IPS-18c (cell line): ENCODE data around the gene CDH22.

Experiments
- H3K4me3 ChIP-seq: 2 replicates; pipeline ENCODE4 v1.7.0; 2013; ENCODE audit warnings: low read depth, mild to moderate bottlenecking, low read length, moderate library complexity; ENCODE audit not compliant: insufficient read depth
- H3K9me3 ChIP-seq: one replicate; pipeline ENCODE4 v1.6.1; 2013; ENCODE audit warnings: mild to moderate bottlenecking, low read length, moderate library complexity; ENCODE audit not compliant: control insufficient read depth, insufficient read depth

CDH22 gene

GRCh38 chr20:46309945-46310344 is 1.6 kb upstream of the CDH22 start:
- H3K4me3 ChIP-seq, result no peak overlapping the region
- H3K9me3 ChIP-seq, result no peaks in the 10 kb centered on the region

DNA sequence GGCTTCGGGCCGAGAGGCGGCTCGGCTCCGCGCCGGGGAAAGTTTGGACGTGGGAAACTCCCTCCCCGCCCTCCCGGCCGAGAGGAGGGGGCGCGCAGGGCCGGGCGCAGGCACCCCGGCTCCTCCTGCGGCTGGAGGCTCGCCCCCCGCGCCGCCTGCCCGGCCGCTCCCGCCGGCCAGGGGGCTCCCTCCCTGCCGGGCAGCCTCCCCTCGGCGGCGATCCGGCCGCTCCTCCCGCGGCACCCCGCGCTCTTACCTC is 370 bp downstream of the CDH22 start:
- Histone ChIP-seq H3K4me3 (peak overlapping the region; percentile 76), H3K9me3 (peaks cover 2% of the 10 kb centered on the region)

GRCh38 chr20:46307139-46307998 is 929 bp downstream of the CDH22 start:
- Histone ChIP-seq H3K9me3 (peaks cover 2% of the 10 kb centered on the region), H3K4me3 (peak overlapping the region; percentile 76)

GRCh38 chr20:46306743-46307138 is 1.6 kb downstream of the CDH22 start:
- Histone ChIP-seq H3K4me3 (no peak overlapping the region; the same call in 1 of the 2 replicates), H3K9me3 (peaks cover 2% of the 10 kb centered on the region)

- H3K4me3 ChIP-seq, result no peak overlapping the region
These were observed 2.3 kb downstream of the CDH22 start for GRCh38 chr20:46305973-46306360.

GRCh38 chr20:46305331-46305972 is 2.8 kb downstream of the CDH22 start:
- H3K9me3 ChIP-seq, result peaks cover 2% of the 10 kb centered on the region
- no peak overlapping the region for H3K4me3 ChIP-seq

More at GRCh38 chr20:46305973-46306360, 2.3 kb downstream of the CDH22 start:
- peaks cover 2% of the 10 kb centered on the region for H3K9me3 ChIP-seq

- Histone ChIP-seq H3K9me3 (peaks cover 2% of the 10 kb centered on the region), H3K4me3 (no peak overlapping the region)
These were observed 3.4 kb downstream of the CDH22 start for GRCh38 chr20:46304852-46305251.

DNA sequence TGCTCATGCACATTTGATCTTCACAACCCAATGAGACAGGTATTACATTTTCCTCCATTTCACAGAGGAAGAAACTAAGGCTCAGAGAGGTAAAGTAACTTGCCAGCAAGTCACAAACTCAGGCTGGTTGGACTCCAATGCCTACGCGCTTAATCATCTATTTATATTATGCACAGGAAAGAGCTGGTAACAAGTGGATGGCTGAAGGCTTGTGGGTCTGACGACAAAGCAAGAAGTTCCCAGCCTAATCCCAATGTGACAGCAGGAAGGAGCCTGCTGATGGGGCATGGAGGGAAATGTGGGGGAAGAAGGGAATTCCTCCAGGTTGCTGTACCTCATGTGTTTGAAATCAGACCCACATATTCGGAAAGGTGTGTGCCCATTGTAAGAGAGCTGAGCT is 3.9 kb downstream of the CDH22 start:
- no peak overlapping the region for H3K4me3 ChIP-seq
- H3K9me3 ChIP-seq, result peaks cover 2% of the 10 kb centered on the region

DNA sequence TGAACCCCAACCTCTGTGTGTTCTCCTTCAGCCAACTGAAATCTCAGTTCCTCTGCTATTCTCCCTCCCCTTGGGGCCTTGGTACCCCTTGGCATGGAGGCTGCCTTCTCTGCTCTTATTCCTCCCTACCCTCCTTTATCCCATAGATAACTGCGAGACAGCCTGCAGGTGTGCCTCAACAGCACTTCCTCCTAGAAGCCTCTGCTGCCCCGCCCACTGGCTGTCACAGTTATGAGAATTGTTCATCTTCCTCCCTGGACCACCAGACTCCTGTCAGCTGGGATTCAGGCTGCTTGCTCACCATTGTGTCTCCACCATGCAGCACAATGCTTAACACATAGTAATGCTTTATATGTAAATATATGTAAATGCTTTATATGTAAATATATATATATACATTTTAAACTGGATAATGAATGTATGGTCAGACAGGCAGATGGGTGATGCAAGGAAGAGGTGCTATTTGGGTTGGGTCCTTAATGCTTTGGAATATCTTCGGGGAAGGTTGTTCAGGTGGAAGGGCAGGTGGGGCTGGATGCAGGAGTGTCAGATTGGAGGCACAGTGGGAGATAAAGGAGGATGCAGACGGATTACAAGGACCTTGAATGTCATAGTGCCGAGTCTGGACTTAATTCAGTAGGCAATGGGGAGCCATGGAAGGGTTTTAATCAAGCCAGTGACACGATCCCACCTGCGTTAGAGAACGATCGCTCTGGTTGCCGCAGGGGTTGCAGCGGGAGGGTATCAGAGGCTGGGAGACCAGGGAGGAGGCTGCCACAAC is 4.9 kb downstream of the CDH22 start:
- H3K4me3 ChIP-seq, result no peak overlapping the region
- peaks cover 2% of the 10 kb centered on the region for H3K9me3 ChIP-seq

GRCh38 chr20:46302106-46302505 is 6.2 kb downstream of the CDH22 start:
- peaks cover 2% of the 10 kb centered on the region for H3K9me3 ChIP-seq
- H3K4me3 ChIP-seq, result no peak overlapping the region

DNA sequence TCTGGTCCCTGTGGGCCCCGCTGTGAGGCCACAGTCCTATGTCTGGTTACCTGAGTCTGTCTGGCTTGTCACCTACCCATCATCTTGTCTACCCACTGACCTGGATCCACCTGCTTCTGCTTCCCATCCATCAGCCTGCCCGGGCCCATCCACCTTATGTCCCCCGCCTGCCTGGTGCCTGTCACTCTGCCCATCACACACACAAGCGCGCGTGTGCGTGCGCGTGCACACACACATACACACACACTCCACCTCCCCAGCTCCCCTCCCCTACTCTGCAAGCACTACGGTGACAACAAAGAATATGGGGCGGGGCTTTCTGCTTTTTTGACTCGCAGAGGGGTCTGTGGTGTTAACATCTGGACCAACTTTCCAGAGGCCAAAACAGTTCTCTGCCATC is 8.0 kb downstream of the CDH22 start:
- Histone ChIP-seq H3K9me3 (peaks cover 2% of the 10 kb centered on the region), H3K4me3 (no peak overlapping the region)

- Histone ChIP-seq H3K9me3 (peaks cover 2% of the 10 kb centered on the region), H3K4me3 (no peak overlapping the region)
These were observed 9.2 kb downstream of the CDH22 start for GRCh38 chr20:46299078-46299477.

DNA sequence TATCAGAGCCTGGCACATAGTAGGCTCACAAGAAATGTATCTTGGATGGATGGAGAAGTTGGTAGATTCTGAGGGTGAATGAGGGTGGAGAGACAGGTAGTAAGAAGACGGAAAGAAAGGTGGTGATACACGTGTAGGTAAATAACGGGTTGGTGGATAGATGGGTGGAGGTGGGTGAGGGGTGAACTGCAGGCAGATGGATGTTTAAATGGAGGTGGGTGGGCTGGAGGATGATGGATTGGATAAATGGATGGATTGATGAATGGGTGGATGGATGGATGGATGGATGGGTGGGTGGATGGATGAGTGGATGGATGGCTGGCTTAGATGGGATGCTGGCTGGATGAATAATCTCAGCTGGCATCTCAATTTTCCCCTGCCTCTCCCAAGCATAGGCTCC is 9.9 kb downstream of the CDH22 start:
- Histone ChIP-seq H3K9me3 (peaks cover 2% of the 10 kb centered on the region), H3K4me3 (no peak overlapping the region)

- Histone ChIP-seq H3K9me3 (no peaks in the 10 kb centered on the region), H3K4me3 (no peak overlapping the region)
These were observed 11.6 kb downstream of the CDH22 start for GRCh38 chr20:46296526-46297250.

DNA sequence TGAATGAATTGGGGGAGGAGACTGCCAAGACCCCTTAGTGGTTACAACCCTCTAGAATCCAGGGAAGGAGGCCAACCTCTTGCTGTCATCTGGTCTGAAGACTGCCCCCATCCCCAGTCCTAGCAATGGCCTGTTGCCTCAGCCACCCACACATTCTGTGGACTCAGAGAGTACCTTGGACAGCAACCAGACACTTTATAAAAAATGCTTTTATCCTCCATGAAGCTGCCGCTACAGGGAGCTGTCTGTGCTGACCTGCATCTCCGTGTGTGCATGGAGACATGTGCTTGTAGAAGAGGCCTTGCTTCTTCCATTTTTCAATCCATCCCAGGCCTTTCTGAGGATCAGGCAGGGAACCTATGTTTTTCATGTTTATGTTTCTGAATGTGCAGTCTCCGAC is 15.2 kb downstream of the CDH22 start:
- Histone ChIP-seq H3K4me3 (no peak overlapping the region), H3K9me3 (peaks cover 2% of the 10 kb centered on the region)

DNA sequence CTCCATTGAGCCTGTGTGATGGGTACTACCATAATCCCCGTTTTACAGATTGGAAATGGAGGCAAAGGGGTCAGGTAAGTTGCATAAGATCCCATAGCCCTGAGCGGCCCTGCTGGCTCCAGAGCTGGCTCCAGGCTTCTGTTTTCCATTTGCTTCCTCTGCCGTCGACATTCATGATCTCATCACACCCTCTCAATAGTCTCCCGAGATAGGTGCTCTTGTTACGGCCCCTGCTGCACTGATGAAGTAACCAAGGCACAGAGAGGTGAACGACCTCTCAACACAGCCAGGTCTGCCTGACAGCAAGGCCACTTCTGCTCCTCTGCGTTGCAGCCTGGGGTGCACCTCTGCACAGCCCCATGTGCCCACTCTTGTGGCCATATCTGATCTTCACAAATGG is 16.9 kb downstream of the CDH22 start:
- H3K4me3 ChIP-seq, result no peak overlapping the region
- H3K9me3 ChIP-seq, result peaks cover 2% of the 10 kb centered on the region

DNA sequence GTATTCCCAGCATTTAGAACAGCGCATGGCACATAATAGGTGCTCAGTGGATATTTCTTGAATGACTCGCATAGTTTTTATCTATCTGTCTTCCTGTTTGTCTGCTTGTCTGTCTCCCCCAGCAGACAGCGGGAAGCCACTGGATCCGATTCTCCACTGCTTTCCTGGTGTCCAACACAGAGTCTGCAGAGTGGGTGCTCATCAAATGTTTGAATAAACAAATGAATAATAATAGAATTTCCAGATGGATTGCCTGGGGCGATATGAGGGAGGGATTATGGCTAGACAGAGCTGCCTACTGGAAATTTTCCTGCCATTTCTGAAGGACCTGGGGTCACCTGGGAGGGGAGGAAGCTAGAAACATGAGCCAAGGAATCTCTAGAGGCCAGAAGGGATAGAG is 18.9 kb downstream of the CDH22 start:
- Histone ChIP-seq H3K9me3 (peaks cover 2% of the 10 kb centered on the region), H3K4me3 (no peak overlapping the region)
